Activated T-cell treated with anti-CD3 and anti-CD28 coated beads, Interleukin-2, amount 50 U/mL, for 1 hour (primary cell): ENCODE measurements around the gene MAP3K5.

Source experiments
- DNase-seq: peaks from one replicate; pipeline ENCODE4 v3.0.0-alpha.2; 2020

MAP3K5 gene

DNA sequence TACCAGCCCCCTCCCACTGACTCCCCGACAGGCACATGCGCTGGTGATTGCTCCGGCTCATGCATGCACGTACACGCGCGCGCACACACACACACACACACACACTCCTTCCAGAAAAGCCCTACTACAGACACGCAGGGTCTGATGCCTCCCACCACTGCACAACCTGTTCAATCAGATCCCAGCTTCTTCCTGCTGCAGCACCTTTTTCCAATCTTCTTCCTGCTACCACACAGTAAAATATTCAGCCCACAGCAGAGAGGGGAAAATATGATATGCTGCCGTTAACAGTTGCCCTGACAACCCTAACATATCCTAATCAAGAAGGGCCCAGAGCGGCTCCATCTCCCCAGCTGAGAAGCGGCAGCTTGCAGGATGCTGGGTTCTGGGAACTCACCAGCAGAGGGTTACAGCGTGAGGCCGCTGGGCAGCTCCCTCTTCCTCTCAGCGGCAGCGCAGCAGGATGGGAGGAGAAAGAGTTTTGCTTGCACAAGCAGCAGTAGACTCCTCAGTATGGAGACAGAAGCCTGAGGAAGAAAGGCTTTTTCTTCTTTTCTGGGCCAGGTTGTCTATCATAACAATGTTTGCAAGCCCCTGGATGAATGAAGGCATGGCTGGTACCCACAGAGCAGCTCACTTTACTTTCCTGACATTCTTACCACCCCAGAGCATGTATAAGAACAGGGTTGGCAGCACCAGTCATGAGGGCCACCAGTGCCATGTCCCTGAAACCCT is 265.9 kb downstream of the MAP3K5 start:
- DNase-seq = peak; percentile 39

GRCh38 chr6:136525586-136526195 is 266.6 kb downstream of the MAP3K5 start:
- no peak for DNase-seq

GRCh38 chr6:136524936-136525413 is 267.3 kb downstream of the MAP3K5 start:
- no peak for DNase-seq

DNA sequence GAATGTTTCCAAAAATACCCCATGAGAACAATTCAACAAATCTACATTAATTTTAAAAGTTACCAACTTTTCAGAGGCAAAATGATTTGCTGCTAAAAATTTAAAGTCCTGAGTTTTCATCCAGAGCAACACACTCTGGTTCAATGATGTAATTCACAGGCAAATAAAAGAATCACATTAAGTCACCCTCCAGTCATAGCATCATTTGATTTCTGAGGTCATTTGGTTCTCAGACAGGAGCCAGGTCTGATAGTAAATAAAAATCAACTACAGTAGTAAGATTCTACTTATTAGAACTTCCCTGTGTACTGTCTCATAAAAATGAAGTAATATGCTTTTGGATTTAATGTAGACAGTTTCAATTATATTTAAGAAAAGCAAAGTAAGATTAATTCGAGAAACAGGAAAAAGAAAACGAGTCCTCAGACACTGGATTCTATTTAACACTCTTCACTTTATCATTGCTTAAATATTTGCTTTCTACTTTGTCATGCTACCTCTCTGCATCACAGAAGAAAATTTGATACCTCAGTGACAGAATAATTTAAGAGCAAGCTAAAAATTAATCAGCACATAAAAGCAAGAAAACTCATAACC is 267.8 kb downstream of the MAP3K5 start:
- DNase-seq = no peak

GRCh38 chr6:136523196-136523595 is 269.1 kb downstream of the MAP3K5 start:
- DNase-seq = no peak

DNA sequence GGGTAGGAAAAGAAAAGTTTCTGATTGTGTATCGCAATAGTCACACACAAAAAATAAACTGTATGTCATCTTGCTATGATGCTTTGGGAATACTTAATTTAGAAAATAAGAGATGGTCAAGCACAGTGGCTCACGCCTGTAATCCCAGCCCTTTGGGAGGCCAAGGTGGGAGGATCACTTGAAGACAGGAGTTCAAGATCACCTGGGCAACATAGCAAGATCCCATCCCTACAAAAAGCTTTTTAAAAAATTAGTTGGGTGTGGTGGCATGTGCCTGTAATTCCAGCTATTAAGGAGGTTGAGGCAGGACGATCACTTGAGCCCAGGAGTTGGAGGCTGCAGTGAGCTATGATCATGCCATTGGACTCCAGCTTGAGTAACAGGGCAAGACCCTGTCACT is 269.6 kb downstream of the MAP3K5 start:
- DNase-seq = no peak

GRCh38 chr6:136521911-136522310 is 270.4 kb downstream of the MAP3K5 start:
- DNase-seq = no peak

GRCh38 chr6:136521427-136521826 is 270.9 kb downstream of the MAP3K5 start:
- DNase-seq = no peak

DNA sequence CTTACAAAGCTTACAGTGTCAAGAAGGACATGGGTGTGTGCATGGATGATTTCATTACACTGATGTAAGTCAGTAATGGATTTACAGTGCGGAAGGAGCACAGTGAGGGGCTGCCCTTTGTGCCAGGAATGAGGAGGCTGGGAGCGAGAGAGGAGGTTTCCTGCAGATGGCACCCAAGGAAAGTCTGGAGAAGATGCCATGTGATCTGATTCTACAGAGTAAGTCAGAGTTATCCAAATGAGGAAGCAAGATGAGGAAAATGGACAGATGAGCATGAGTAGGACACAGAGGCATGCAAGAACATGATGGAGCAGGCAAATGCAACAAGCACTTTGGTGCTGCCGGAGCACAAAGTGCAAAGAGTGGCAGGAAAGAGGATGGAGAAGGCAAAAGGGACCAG is 271.8 kb downstream of the MAP3K5 start:
- DNase-seq = no peak

DNA sequence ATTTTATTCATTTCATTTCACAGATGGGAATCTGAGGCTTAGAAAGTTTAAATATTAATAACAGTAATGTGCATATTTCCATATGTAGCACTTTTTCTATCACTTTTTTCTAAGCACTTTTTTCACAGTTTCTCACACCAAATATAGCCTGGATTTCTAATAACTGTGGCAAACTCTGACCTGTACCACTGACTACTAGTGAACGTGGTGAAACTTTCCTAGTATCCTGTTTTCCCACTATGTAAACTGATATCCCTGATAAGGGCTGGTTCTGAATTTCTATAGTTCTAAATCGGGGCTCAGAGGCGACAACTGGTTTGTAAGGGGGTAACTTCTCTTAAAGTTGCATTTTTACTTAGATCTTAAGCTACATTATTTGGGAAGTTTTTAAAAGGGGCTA is 274.7 kb downstream of the MAP3K5 start:
- DNase-seq = no peak

DNA sequence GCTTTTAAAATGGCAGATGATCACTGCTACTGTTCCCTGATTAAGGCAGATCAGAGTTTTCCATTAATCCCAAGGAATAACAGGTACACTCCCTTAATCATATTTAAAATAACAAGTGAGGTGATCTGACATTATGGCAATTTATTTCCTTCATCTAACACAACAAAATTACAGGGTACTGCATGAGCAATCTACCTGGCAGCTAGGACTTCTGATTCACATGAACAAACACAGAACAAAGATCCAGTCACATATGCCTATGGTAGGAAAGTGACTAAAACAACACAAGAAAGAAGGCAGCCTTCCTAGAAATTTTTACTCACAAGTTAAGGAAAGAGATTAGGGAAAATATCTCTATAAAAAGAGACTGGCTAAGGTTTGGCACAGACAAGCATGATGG is 275.3 kb downstream of the MAP3K5 start:
- DNase-seq = no peak

- DNase-seq = no peak
Observed at GRCh38 chr6:136514591-136514990, 277.7 kb downstream of the MAP3K5 start.

DNA sequence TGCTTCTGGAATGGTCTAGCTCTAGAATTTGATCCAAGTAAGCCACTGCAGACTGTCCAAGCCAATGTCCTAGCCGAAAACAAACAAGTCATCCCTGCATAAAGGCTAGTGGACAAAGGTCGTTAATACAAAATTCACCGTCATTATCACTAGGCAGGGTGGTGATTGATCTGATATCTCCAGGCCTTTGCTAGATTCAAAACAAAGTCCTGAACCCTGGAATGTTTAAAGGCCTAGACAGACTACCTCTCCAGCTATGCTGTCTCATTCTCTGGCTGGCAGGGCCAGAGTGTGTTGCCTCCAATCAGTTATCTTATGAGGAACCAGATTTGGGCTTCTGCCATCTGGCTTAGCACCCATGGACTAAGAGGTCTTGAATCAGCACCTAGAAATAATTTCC is 280.4 kb downstream of the MAP3K5 start:
- no peak for DNase-seq

- no peak for DNase-seq
Observed at GRCh38 chr6:136511397-136511796, 280.9 kb downstream of the MAP3K5 start.

GRCh38 chr6:136510782-136511181 is 281.5 kb downstream of the MAP3K5 start:
- no peak for DNase-seq

GRCh38 chr6:136510299-136510698 is 282.0 kb downstream of the MAP3K5 start:
- no peak for DNase-seq

DNA sequence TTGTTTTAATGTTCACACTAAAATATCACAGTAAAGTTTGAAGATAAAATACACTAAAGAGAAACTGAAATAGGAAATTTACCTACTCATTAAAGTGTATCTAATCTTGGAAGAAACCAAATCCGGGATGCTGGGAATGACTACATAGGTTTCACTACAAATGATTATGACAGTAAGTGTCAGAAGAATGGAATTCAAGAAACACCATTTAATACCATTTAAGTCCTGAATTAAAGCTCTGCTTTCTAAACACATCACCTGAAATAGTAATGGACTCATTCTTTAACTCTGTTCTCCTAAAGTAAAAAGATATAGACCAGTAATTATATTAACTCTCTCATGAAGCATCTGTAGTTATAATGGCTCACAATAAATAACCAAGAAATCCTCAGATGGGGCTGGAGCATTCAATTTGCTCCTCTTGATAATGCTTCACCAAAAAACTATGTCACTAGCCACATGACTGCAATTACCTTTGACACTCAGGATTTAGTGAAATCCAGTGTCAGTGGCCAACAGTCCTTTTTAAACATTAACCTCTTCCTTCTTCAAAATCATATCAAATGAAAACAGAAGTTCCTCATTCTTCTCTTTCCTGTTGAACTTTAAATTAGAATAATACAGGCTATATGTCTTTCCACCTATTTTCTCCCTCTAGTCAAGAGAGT is 283.4 kb downstream of the MAP3K5 start:
- DNase-seq = no peak
